ENCODE results near the gene NFKBIL1.
A peak's percentile ranks its signal among the peaks of the same experiment; 100 is the strongest.
"Not testable (repeated sequence)": the region's sequence is repeated elsewhere in the genome, so short reads cannot be mapped to it uniquely, and the experiment has no call there.

Gene NFKBIL1, protein sequence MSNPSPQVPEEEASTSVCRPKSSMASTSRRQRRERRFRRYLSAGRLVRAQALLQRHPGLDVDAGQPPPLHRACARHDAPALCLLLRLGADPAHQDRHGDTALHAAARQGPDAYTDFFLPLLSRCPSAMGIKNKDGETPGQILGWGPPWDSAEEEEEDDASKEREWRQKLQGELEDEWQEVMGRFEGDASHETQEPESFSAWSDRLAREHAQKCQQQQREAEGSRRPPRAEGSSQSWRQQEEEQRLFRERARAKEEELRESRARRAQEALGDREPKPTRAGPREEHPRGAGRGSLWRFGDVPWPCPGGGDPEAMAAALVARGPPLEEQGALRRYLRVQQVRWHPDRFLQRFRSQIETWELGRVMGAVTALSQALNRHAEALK

DNA sequence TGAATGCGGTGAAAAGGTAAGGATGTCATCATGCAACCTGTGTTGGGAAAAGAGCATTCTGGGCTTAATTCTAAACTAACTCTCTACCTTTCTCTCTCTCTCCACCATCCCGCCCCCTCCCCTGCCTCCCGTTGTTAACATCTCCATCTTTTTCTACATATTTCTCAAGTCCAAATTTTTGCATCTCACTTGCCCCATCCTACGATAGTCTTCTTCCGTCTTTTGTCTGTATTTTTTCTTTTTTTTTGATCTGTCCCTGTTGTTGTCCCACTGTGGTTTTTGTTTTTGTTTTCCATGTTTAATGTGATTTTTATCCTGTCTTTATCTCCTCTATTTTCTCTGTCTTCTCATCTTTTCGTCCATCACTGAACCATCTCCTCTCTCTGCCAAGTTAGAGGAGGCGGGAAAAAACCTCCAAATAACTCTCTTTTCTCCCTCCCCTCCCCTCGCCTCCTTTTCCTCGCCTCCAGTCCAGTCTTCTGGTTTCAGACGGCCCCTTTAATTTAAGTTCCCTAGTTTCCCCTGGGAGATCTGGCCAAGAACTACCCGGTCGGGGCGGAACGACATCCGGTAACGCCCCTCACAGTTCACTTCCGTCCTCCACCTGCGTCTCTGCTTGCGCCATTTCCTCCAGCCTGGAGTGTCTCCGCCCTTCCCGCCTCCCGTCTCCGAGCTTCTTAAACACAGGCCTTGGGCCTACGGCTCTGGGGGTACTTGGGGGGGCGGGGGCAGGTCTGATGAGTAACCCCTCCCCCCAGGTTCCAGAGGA, at the start of gene NFKBIL1:
TSS of gene NFKBIL1 (plus strand) at position 651 of the 769 bp plus-strand sequence. CDS start at position 738, 87 bp downstream.
- TF ChIP-seq, protein P1, sequence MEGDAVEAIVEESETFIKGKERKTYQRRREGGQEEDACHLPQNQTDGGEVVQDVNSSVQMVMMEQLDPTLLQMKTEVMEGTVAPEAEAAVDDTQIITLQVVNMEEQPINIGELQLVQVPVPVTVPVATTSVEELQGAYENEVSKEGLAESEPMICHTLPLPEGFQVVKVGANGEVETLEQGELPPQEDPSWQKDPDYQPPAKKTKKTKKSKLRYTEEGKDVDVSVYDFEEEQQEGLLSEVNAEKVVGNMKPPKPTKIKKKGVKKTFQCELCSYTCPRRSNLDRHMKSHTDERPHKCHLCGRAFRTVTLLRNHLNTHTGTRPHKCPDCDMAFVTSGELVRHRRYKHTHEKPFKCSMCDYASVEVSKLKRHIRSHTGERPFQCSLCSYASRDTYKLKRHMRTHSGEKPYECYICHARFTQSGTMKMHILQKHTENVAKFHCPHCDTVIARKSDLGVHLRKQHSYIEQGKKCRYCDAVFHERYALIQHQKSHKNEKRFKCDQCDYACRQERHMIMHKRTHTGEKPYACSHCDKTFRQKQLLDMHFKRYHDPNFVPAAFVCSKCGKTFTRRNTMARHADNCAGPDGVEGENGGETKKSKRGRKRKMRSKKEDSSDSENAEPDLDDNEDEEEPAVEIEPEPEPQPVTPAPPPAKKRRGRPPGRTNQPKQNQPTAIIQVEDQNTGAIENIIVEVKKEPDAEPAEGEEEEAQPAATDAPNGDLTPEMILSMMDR (IDR thresholded peaks at IDR 0.05; ENCODE audit: insufficient read depth, low read depth, low read length, missing control alignments) = no peak
- DNase-seq (ENCODE audit: low read depth) = peak; percentile 98
- H3K4me3 ChIP-seq (ENCODE audit: low read depth, low read length) = peak within 1 kb of the TSS; percentile 54

DNA sequence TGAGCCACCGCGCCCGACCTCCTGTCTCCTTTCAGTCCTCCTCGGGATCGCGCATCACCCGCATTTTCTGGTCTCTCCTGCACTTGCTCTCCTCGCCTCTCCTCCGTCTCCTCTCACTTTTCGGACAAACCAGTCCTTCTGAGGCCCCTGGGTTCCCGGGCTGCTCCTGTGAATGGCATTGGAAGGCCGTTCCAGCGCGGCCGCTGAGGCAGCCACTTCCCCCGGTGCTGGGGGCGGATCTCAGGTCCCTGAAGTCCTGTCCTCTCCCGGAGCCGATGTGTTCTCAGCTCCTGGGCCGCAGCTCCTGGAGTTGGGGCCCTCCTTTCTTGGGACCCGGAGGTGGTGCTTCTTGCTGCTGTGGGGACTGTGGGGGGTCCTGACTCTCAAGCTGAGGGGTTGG, 48.7 kb upstream of the NFKBIL1 start:
- DNase-seq (ENCODE audit: low read depth) = no peak
- H3K4me3 ChIP-seq (ENCODE audit: low read depth, low read length) = peak overlapping the region; percentile 68
- TF ChIP-seq, protein P1 (IDR thresholded peaks at IDR 0.05; ENCODE audit: insufficient read depth, low read depth, low read length, missing control alignments) = no peak

GRCh38 chr6:31499648-31500047, 47.8 kb upstream of the NFKBIL1 start:
- DNase-seq (ENCODE audit: low read depth) = not testable (repeated sequence)

GRCh38 chr6:31502586-31502985, 44.8 kb upstream of the NFKBIL1 start:
- TF ChIP-seq, protein P1 (IDR thresholded peaks at IDR 0.05; ENCODE audit: insufficient read depth, low read depth, low read length, missing control alignments) = no peak
- no peak overlapping the region for H3K4me3 ChIP-seq (ENCODE audit: low read depth, low read length)
- no peak for DNase-seq (ENCODE audit: low read depth)

More at GRCh38 chr6:31499648-31500047, 47.8 kb upstream of the NFKBIL1 start:
- not testable (repeated sequence) for H3K4me3 ChIP-seq (ENCODE audit: low read depth, low read length)

DNA sequence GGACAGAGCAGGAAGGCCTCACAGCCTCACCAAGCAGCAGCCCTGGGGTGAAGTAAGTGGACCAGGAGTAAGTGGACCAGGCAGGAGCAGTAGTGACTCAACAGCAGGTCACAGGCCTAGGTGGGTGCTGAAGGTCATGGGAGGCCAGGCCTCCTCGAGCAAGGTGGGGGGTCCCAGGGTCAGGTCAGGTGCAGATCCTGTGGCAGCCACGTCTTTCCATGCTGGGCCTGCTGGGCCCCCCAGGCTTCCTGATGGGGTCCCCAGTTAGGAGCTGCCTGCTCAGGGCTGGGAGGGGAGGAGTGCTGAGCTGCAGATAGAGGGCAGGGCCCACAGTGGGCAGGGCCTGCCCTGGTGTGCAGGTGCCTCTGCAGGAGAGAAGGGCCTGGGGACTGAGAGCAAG, 38.4 kb upstream of the NFKBIL1 start:
- not testable (repeated sequence) for H3K4me3 ChIP-seq (ENCODE audit: low read depth, low read length); DNase-seq (ENCODE audit: low read depth)

- no peak for DNase-seq (ENCODE audit: low read depth)
- TF ChIP-seq, protein P1 (IDR thresholded peaks at IDR 0.05; ENCODE audit: insufficient read depth, low read depth, low read length, missing control alignments) = no peak
Measured at GRCh38 chr6:31510007-31510406, 37.4 kb upstream of the NFKBIL1 start.

GRCh38 chr6:31513456-31514165, 33.8 kb upstream of the NFKBIL1 start:
- TF ChIP-seq, protein P1 (IDR thresholded peaks at IDR 0.05; ENCODE audit: insufficient read depth, low read depth, low read length, missing control alignments) = no peak
- no peak overlapping the region for H3K4me3 ChIP-seq (ENCODE audit: low read depth, low read length)
- DNase-seq (ENCODE audit: low read depth) = no peak

More at GRCh38 chr6:31510007-31510406, 37.4 kb upstream of the NFKBIL1 start:
- no peak overlapping the region for H3K4me3 ChIP-seq (ENCODE audit: low read depth, low read length)

Data from GM12865 (cell line).